Measurements from ENCODE around the gene RNF223.
"Not testable (repeated sequence)": the region's sequence is repeated elsewhere in the genome, so short reads cannot be mapped to it uniquely, and the experiment has no call there.

Gene RNF223

GRCh38 chr1:1044455-1045078 lies 29.5 kb downstream of the RNF223 start:
- no peak for DNase-seq (ENCODE audit: low read depth)

GRCh38 chr1:1043921-1044320 lies 30.2 kb downstream of the RNF223 start:
- no peak for DNase-seq (ENCODE audit: low read depth)

GRCh38 chr1:1043411-1043810 lies 30.7 kb downstream of the RNF223 start:
- no peak for DNase-seq (ENCODE audit: low read depth)

GRCh38 chr1:1042835-1043234 lies 31.3 kb downstream of the RNF223 start:
- DNase-seq (ENCODE audit: low read depth), result no peak

GRCh38 chr1:1041873-1042272 lies 32.2 kb downstream of the RNF223 start:
- no peak for DNase-seq (ENCODE audit: low read depth)

- DNase-seq (ENCODE audit: low read depth), result no peak
Observed at GRCh38 chr1:1041092-1041523, 33.0 kb downstream of the RNF223 start.

GRCh38 chr1:1040004-1040991 lies 33.8 kb downstream of the RNF223 start:
- peak; percentile 66 for DNase-seq (ENCODE audit: low read depth)

GRCh38 chr1:1039145-1039910 lies 34.8 kb downstream of the RNF223 start:
- no peak for DNase-seq (ENCODE audit: low read depth)

GRCh38 chr1:1038694-1039093 lies 35.4 kb downstream of the RNF223 start:
- DNase-seq (ENCODE audit: low read depth), result no peak

- no peak for DNase-seq (ENCODE audit: low read depth)
Observed at GRCh38 chr1:1037366-1038327, 36.5 kb downstream of the RNF223 start.

GRCh38 chr1:1035291-1035943 lies 38.7 kb downstream of the RNF223 start:
- DNase-seq (ENCODE audit: low read depth), result no peak

GRCh38 chr1:1034439-1034781 lies 39.7 kb downstream of the RNF223 start:
- no peak for DNase-seq (ENCODE audit: low read depth)

GRCh38 chr1:1033731-1034438 lies 40.2 kb downstream of the RNF223 start:
- no peak for DNase-seq (ENCODE audit: low read depth)

- DNase-seq (ENCODE audit: low read depth), result peak; percentile 95
Observed at GRCh38 chr1:1033009-1033587, 41.0 kb downstream of the RNF223 start.

GRCh38 chr1:1032424-1032823 lies 41.7 kb downstream of the RNF223 start:
- no peak for DNase-seq (ENCODE audit: low read depth)

GRCh38 chr1:1031659-1032235 lies 42.4 kb downstream of the RNF223 start:
- DNase-seq (ENCODE audit: low read depth), result no peak

GRCh38 chr1:1030867-1031658 lies 43.0 kb downstream of the RNF223 start:
- DNase-seq (ENCODE audit: low read depth), result not testable (repeated sequence)

- DNase-seq (ENCODE audit: low read depth), result no peak
Observed at GRCh38 chr1:1027791-1028190, 46.3 kb downstream of the RNF223 start.

Data from stimulated activated CD4-positive, alpha-beta T cell treated with anti-CD3 and anti-CD28 coated beads, Interleukin-2, amount 100 ng/mL, for 4 hours (primary cell).